NCI-H1092 treated with DMSO at 0.1 percent for 48 hours (cell line): ENCODE data around the gene TIAL1.
"Not testable (repeated sequence)": the region's sequence is repeated elsewhere in the genome, so short reads cannot be mapped to it uniquely, and the experiment has no call there.

Source experiments
- DNase-seq: peaks from one replicate; lab custom pipeline; 2025; lab: John Stamatoyannopoulos, UW

TIAL1 gene

DNA sequence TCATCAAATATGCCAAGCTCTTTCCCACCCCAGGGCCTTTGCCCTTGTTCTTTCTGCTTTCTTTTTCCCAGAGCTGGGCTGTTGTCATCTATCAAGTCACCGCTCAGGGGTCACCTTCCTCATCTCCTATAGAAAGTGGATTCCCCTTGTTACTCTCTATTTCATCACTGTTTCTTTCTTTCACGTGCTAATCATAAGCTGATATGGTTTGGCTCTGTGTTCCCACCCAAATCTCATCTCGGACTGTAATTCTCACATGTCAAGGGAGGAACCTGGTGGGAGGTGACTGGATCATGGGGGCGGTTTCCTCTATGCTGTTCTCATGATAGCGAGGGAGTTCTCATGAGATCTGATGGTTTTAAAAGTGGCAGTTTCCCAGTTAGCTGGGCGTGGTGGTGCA lies 17.0 kb upstream of the TIAL1 start:
- DNase-seq, result no peak

DNA sequence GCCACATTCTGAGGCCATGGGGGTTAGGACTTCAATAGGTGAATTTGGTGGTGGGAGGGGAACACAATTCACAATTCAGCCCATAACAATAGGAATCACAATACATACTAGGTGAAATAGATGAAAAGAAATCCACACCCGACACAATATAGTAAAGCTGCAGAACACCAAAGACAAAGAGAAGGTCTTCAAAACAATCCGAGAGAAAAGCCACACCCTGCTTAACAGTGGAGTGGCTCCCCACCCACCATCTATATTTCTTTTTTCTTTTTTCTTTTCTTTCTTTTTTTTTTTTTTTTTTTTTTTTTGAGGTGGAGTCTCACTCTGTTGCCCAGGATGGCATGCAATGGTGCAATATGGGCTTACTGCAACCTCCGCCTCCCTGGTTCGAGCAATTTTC lies 14.7 kb upstream of the TIAL1 start:
- DNase-seq, result no peak

DNA sequence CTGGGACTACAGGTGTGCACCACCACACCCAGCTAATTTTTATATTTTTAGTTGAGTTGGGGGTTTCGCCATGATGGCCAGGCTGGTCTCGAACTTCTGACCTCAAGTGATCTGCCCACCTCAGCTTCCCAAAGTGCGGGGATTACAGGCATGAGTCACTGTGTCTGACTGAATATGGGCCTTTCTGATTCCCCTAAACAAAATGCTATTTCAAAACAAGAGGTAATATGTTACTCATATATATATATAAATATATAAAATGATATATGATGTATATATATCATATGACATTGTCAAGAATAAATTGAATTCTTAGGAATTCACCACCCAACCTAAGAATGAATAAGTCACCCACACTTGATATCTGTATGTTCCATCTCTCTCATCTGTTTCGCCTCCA lies 12.8 kb upstream of the TIAL1 start:
- no peak for DNase-seq

DNA sequence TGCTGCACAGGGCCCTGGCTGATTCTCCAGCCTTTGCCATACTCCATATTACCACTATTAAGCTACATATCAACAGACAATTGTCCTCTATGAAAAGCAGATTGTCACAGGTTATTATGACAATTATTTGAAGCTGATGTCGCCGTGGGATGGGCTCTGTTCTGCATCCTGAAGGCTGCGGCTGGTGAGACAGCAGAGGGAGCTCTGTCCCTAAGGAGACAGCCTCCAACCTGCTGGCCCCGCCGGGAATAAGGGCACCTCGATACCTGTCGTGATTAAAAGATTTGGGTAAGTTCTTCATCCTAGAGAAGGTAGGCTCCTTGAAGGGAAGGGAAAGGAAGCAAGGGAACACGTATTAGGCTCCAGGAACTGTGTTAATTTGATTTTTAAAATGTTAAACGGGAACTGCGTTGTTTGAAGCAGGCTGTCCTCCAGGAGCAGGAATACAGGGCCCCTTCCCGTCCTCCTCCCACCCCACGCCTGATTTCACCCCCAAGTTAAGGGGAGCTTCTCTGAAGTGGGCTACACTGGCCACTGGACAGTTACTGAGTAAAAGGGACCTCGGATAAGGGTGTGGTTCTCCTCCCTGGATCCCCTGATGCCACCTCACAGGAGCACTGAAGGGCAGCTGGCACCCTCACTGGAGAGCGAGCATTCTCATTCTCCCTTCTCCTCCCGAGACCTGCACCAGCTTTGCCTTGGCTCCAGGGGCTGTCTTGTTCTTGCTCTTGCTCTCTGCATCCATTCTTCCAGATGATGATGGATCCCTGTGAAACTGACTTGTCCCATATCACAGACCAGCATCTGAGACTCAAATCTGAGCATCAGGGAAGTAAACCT lies 11.8 kb upstream of the TIAL1 start:
- peak; percentile 55 for DNase-seq

DNA sequence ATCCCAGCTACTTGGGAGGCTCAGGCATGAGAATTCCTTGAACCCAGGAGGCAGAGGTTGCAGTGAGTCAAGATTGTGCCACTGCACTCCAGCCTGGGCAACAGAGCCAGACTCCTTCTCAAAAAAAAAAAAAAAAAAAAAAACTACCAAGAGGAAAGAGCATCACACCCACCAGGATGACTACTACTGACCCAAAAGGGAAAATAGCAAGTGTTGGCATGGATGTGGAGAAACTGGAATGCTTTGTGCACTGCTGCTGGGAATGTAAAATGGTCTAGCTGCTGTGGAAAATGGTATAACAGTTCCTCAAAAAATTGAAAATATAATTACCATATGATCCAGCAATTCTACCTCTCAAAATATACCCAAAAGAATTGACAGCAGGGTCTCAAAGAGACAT lies 7.7 kb upstream of the TIAL1 start:
- DNase-seq, result no peak

DNA sequence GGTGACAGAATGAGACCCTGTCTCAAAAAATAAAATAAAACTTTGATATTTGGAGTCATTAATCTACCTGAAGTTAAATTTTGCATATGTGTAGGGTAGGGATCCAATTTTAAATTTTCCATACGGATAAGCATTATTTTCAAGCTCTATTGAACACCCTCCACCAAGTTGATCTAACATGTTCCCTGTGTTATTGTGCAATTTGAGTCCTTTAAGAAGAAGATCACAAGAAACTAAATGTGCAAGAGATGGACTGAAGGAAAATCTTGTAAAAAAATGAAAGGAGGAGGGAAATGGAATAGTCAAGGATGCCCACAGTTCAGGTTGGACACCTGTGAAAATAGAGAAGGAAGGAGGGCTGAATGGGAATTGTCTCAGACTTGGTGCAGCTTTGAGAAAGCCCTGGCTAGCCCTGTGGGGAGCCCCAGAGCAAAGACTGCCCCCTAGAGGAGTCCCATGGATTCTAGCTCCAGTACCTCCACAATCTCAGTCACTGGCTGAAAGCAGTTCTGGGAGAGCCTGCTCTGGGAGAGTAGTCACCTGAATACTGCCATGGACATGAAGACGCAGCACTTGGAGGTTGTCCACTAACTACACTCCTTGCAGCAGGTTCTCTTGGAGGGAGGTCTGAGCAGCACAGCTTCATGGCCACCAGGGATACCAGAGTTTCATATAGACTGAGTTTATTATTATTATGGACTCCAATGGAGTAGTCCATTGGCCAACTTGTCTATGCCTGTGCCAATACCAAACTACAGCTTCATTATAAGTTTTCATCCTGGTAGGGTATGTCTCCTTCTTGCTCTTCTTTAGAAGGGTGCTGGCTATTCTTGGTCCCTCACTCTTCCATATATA lies 5.7 kb upstream of the TIAL1 start:
- DNase-seq, result no peak

DNA sequence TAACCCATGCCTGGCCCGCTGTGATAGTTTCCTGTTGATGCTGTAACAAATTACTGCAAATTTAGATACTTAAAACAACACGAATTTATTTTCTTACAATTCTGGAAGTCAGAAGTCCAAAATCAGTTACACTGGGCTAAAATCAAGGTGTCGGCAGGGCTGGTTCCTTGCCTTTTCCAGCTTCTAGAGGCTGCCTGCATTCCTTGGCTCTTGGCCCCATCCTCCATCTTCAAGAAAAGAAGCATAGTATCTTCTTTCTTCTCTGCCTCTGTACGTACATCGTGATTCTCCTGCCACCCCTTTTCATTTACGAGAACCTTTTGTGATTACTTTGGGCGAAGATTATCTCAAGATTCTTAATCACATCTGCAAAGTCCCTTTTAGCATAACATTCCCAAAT lies 1.6 kb upstream of the TIAL1 start:
- no peak for DNase-seq

DNA sequence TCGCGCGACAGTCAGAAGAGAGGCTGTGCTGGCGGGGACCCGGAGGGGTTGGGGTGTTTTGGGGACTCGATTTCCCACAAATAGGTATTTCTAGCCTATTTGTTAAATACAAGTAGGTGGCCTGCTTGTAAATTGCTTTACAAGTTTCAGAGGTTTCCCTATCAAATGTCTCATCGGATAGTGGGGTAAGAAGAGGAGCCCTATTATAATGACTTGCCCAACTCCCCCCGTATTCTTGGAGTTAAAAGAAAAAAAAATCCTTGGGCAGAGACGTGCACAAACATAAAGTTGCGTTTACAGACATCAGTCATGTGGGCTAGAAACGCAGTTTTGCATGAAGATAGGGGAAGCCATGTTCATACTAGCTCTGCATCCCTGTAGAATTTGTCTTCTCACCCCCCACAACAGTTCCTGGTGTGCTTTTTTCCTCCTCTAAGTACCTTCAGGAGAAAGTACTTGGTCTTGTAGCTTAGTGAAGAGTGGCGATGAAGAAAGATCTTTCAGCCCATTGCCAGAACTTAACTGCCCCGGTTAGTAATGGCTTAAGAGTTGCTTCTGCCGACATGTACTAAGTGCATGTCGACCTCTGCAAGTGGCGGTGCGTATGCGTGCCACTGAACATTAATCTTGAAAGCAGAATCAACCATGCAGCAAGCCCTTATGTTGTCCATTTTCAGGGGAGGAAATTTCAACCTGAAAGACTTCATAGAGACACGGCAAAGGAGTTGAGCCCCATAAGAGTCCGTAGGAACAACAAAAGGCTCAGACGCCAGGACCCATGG lies 832 bp upstream of the TIAL1 start:
- DNase-seq, result no peak

DNA sequence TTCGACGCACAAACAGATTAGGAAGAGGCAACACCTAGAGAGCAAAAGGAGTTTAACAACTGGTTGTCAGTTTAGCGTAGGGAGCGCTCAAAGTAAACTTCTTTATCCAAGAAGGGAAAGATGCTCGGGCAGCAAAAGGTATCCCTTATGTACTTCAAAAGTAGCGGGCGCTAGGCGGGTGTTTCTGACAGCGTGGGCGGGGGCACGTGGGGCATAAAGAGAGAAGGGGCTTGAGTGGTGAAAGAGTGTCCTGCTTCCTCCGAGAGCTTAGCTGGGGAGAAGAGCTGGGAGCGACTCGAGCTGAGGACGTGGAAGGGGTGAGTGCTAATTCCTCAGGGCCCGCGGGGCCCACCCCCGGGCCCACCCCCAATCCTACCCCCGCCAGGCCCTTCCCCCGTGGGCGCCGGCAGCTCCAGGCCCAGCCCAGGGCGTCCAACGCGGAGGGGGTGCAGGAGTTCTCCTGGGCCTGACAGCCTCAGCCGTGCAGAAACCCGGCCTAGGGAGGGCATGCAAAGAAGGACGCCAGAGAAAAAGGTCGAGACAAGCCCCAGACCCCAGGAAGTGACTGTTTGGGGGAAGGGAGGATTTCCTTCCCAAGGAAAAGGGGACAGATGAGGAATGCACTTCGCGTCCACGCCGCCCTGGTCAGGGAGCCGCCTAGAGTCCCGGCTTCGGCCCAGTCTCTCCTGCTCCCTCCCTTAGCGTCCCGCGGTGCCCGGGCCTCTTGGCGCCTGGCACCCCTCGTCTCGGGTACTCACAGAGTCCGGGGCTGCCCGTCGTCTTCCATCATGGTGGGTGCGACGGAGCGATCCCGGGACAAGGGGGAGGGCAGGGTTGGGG lies 868 bp downstream of the TIAL1 start:
- DNase-seq, result peak; percentile 25

DNA sequence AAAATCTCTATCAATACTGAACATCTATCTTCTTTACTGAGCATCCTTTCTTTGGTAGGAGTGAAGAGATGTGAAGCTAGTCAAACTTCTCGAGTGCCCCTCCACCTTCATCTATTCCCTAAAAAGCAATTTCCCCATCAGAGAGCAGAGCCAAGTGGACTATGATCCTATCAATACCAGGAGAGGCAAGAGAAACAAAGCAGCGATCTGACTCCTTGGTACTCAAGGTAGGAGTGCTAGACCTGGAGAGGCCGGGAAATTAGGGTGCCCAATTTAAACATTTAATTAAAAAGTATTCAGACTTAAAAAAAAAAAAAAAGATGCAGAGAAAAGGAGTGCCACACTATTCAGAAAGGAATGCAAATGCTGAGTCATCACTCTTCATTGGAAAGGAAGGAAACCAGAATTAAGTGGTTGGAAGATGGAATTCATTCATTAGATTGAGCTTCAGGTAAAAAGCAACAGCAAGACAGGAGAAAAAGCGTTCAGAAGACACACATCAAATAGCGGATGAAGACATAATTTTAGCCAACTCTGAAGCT lies 1.6 kb downstream of the TIAL1 start:
- no peak for DNase-seq

DNA sequence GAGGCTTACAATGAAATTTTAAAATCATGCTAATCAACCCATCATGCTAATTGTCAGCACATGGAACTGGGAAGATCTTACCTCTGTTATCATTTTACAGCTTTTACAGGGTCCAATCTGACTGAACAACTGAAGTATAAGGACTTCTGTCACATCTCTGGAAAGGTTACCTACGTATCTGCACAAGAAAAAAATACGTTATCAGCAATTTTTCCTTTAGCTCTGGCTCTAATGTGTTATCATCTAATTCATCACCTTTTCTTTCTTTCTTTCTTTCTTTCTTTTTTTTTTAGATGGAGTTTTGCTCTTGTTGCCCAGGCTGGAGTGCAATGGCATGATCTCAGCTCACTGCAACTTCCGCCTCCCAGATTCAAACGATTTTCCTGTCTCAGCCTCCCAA lies 8.7 kb downstream of the TIAL1 start:
- DNase-seq, result no peak

DNA sequence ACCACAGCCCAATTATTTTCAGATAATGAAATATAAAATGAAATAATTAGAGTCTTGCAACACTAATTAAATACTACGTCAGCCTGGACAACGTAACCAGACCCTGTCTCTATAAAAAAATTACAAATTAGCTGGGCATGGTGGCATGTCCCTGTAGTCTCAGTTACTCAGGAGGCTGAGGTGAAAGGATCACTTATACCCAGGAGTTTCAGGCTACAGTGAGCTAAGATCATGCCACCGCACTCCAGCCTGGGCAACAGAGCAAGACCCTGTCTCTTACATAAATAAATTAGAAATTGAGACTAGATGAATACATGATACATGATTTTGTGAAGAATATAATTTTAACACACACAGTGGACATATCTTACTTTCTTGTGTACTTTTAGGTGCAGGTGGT lies 18.4 kb downstream of the TIAL1 start:
- DNase-seq, result no peak

DNA sequence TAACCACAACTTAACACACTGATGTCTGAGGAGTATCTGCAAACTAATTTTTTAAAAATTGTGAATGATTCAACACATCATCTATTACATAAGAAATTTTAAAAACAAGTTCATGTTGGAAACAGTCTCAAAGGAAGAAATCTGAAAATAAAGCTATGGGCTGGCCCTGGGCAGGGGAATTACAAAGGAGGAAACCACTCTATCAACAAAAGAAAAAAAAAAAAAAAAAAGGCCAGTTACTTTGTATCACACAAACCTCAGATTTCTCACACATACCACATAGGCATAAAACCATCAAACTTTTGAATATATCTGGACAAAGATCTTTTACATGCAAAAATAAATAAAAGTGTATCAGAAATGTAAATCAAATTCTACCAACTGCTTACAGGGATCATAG lies 20.8 kb downstream of the TIAL1 start:
- no peak for DNase-seq

DNA sequence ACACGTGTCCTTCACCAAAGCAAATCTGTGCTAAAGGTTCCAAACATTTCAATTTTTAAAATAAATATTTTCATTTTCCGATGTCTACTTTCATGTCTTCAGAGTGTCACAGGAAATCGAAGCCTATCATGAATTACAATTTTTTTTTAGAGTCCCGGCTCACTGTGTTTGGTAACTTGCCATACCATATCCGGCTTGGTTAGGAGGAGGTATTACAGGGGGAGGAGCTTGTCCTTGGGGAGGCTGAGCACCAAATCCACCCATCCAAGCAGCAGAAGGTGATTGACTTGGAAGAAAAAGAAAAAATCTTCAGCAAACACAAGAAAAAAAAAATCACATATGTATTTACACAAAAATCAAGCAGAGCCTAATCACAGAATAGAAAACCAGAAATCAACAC lies 21.3 kb downstream of the TIAL1 start:
- DNase-seq, result no peak

DNA sequence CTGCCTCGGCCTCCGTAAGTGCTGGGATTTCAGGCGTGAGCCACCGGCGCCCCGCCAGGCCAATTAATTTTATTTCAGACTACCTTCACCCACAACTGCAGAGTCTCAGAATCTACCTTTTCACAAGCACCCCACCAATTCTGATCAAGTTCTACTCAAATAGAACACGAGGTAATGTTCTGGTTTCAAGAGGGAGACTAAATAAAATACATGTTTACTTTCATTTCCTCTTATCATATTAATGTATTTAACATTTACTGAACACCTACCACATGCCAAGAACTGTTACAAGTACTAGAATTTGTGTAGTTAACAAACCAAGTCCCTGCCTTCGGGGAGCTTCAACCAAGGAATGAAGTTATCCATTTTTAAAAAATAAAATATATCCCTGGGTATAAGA lies 28.8 kb downstream of the TIAL1 start:
- DNase-seq, result no peak

DNA sequence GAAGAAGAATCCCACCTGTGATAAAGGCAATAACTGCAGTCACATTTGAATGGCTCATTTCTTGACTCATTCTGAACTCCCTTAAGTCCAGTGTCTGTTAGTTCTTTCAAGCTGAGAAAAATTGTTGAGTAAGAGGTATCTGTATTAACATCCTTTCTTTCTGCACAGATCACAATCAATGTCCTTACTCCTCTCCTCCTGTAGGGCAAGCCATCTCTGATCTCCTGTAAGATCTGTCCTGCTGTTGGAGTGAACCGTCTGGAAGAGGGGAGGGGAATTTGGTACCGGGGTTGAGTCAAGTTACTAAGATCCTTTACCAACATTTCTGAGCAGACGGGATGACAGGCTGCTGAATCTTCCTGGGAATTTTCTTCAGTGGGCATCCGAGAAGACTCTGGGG lies 34.7 kb downstream of the TIAL1 start:
- no peak for DNase-seq

DNA sequence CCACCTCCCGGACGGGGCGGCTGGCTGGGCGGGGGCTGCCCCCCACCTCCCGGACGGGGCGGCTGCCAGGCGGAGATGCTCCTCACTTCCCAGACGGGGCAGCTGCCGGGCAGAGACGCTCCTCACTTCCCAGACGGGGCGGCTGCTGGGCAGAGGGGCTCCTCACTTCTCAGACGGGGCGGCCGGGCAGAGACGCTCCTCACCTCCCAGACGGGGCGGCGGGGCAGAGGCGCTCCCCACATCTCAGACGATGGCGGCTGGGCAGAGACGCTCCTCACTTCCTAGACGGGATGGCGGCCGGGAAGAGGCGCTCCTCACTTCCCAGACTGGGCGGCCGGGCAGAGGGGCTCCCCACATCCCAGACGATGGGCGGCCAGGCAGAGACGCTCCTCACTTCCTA lies 37.3 kb downstream of the TIAL1 start:
- DNase-seq, result not testable (repeated sequence)

DNA sequence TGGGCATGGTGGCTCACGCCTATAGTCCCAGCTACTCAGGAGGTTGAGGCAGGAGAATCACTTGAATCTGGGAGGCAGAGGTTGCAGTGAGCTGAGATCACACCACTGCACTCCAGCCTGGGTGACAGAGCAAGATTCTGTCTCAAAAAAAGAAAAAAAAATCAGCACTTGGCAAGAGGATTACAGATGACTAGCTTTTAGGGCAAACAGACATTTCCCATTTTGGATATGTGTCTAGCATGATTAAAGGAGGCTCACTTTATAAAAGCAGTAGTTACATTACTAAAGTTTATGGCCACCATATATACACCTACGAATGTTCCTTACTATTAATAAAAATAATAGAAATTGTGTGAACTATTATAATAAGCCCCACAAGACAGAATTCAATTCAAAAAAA lies 40.7 kb downstream of the TIAL1 start:
- DNase-seq, result not testable (repeated sequence)

DNA sequence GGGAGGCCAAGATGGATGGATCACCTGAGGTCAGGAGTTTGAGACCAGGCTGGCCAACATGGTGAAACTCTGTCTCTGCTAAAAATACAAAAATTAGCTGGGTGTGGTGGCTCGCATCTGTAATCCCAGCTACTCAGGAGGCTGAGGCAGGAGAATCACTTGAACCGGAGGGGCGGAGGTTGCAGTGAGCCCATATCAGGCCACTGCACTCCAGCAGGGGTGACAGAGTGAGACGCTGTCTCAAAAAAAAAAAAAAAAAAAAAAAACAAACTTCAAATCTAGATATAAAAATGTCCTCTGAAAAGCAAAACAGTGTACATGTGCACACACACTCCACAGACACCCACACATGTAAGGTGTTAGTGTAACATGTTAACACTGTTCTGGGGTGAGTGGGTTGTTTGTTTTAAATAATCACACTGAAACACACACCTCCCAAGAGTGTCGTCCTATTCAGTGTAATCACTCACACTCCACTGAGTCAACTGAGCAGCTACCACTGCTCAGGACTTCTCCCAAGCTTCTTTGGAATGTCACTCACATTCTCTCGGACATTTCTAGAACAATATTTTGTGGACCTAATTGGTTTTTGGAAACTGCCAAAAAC lies 41.5 kb downstream of the TIAL1 start:
- no peak for DNase-seq

DNA sequence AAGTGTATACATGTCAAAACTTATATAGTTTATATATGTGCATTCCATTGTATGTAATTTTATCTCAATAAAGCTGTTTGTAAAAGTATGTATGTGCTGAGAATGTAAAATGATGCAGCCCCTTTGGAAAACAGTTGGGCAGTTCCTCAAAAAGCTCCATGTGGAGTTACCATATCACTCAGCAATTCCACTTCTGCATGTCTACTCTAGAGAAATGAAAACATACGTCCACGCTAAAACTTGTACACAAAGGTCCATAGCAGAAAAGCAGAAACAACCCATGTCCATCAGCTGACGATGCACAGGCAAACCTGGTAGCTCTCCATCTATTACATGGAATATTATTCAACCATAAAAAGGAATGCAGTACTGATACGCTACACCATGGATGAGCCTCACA lies 45.9 kb downstream of the TIAL1 start:
- no peak for DNase-seq
